HEK293 (cell line): ENCODE data around the gene CROCC.
A peak's percentile ranks its signal among the peaks of the same experiment; 100 is the strongest.

Source experiments
- CTCF ChIA-PET: fragments of 350-600 bp; formaldehyde crosslinking; extraction: SDS; loops from one replicate; lab custom pipeline; 2021; ENCODE audit warnings: antibody characterized with exemption; lab: Yijun Ruan, JAX
- POLR2A ChIA-PET: fragments of 300-600 bp; formaldehyde crosslinking; extraction: SDS; loops from one replicate; lab custom pipeline; 2020; ENCODE audit warnings: antibody characterized with exemption, inconsistent platforms; lab: Yijun Ruan, JAX
- H3K27ac ChIP-seq: fragments of 200-500 bp; sonication (Bioruptor generic); 2 replicates; pipeline ENCODE4 v1.5.1; 2014; ENCODE audit warnings: low read depth, low read length, control low read depth, inconsistent platforms; ENCODE audit errors: extremely low read depth
- H3K36me3 ChIP-seq, 2 experiments: fragments of 200-500 bp in 1 of 2; sonication (Bioruptor generic) in 1 of 2; 1 replicate in 1 of 2; 2 replicates in 1 of 2; pipeline ENCODE4 v1.5.1; 2014 to 2017; ENCODE audit warnings: inconsistent platforms in 2 of 2, low read length in 2 of 2; ENCODE audit not compliant: control insufficient read depth in 2 of 2, insufficient read depth in 1 of 2
- H3K4me1 ChIP-seq: fragments of 200-500 bp; sonication (Bioruptor generic); 2 replicates; pipeline ENCODE4 v1.5.1; 2014; ENCODE audit warnings: mild to moderate bottlenecking, low read length, inconsistent platforms; ENCODE audit not compliant: control insufficient read depth, insufficient read depth
- H3K4me3 ChIP-seq: 2 replicates; pipeline ENCODE4 v1.5.1; 2011; ENCODE audit warnings: low read depth, mild to moderate bottlenecking, control low read depth, low read length, moderate library complexity
- H3K9me3 ChIP-seq: fragments of 200-500 bp; sonication (Bioruptor generic); 2 replicates; pipeline ENCODE4 v1.5.1; 2014; ENCODE audit warnings: low read depth, low read length, inconsistent platforms; ENCODE audit not compliant: control insufficient read depth, insufficient read depth
- EGR2 ChIP-seq: fragments of 450-650 bp; formaldehyde crosslinking; IDR thresholded peaks from 2 replicates; pipeline ENCODE4 v1.5.1; 2016; ENCODE audit warnings: low read depth, missing biosample characterization, missing genetic modification characterization
- HOXA7 ChIP-seq: sonication (generic); formaldehyde crosslinking; IDR thresholded peaks from 2 replicates; pipeline ENCODE4 v1.8.1; 2022; ENCODE audit warnings: missing genetic modification reagents, borderline replicate concordance
- KLF1 ChIP-seq: fragments of 450-650 bp; formaldehyde crosslinking; IDR thresholded peaks from 2 replicates; pipeline ENCODE4 v1.5.1; 2016; ENCODE audit warnings: missing biosample characterization, missing genetic modification characterization
- ZFHX2 ChIP-seq: fragments of 450-650 bp; formaldehyde crosslinking; conservative IDR thresholded peaks from 2 replicates; pipeline ENCODE4 v1.5.1; 2016; ENCODE audit warnings: missing biosample characterization, missing genetic modification characterization
- ZNF112 ChIP-seq: fragments of 450-650 bp; formaldehyde crosslinking; IDR thresholded peaks from 2 replicates; pipeline ENCODE4 v1.5.0; 2017; ENCODE audit warnings: missing biosample characterization, missing genetic modification characterization
- ZNF140 ChIP-seq: fragments of 450-650 bp; formaldehyde crosslinking; IDR thresholded peaks from 2 replicates; pipeline ENCODE4 v1.5.1; 2016; ENCODE audit warnings: missing biosample characterization, missing genetic modification characterization
- ZNF16 ChIP-seq: fragments of 450-650 bp; formaldehyde crosslinking; IDR thresholded peaks from 2 replicates; pipeline ENCODE4 v1.5.1; 2016; ENCODE audit warnings: low read depth, missing biosample characterization, missing genetic modification characterization
- ZNF223 ChIP-seq: fragments of 450-650 bp; formaldehyde crosslinking; IDR thresholded peaks from 2 replicates; pipeline ENCODE4 v1.5.1; 2016; ENCODE audit warnings: missing biosample characterization, missing genetic modification characterization
- ZNF302 ChIP-seq: fragments of 450-650 bp; formaldehyde crosslinking; IDR thresholded peaks from 2 replicates; pipeline ENCODE4 v1.5.1; 2016; ENCODE audit warnings: missing biosample characterization, missing genetic modification characterization, low read depth
- ZNF354C ChIP-seq: fragments of 450-650 bp; formaldehyde crosslinking; IDR thresholded peaks from 2 replicates; pipeline ENCODE4 v1.5.1; 2016; ENCODE audit warnings: missing biosample characterization, missing genetic modification characterization, low read depth, borderline replicate concordance
- ZNF433 ChIP-seq: fragments of 450-650 bp; formaldehyde crosslinking; IDR thresholded peaks from 2 replicates; pipeline ENCODE4 v1.5.1; 2016; ENCODE audit warnings: missing biosample characterization, missing genetic modification characterization, low read depth
- ZNF514 ChIP-seq: fragments of 450-650 bp; formaldehyde crosslinking; IDR thresholded peaks from 2 replicates; pipeline ENCODE4 v1.5.1; 2016; ENCODE audit warnings: missing biosample characterization, missing genetic modification characterization
- ZNF596 ChIP-seq: fragments of 450-650 bp; IDR thresholded peaks from 2 replicates; pipeline ENCODE4 v1.5.0; 2018; ENCODE audit warnings: missing biosample characterization, mild to moderate bottlenecking, missing genetic modification characterization, moderate library complexity
- ZNF610 ChIP-seq: fragments of 450-650 bp; formaldehyde crosslinking; IDR thresholded peaks from 2 replicates; pipeline ENCODE4 v1.5.1; 2016; ENCODE audit warnings: missing biosample characterization, missing genetic modification characterization, borderline replicate concordance
- ZNF621 ChIP-seq: fragments of 450-650 bp; formaldehyde crosslinking; IDR thresholded peaks from 2 replicates; pipeline ENCODE4 v1.5.1; 2017; ENCODE audit warnings: missing biosample characterization, missing genetic modification characterization
- TF ChIP-seq, protein P1 (sequence below): fragments of 450-650 bp; formaldehyde crosslinking; IDR thresholded peaks from 2 replicates; pipeline ENCODE4 v1.5.1; 2017; ENCODE audit warnings: missing biosample characterization, mild to moderate bottlenecking, missing genetic modification characterization, moderate library complexity
- TF ChIP-seq, protein P2 (sequence below): fragments of 450-650 bp; formaldehyde crosslinking; IDR thresholded peaks from 2 replicates; pipeline ENCODE4 v1.5.1; 2016; ENCODE audit warnings: missing biosample characterization, missing genetic modification characterization
- TF ChIP-seq, protein P3 (sequence below): fragments of 450-650 bp; formaldehyde crosslinking; IDR thresholded peaks from 2 replicates; pipeline ENCODE4 v1.5.1; 2016; ENCODE audit warnings: missing biosample characterization, missing genetic modification characterization
- TF ChIP-seq, protein P4 (sequence below): fragments of 450-650 bp; formaldehyde crosslinking; IDR thresholded peaks from 2 replicates; pipeline ENCODE4 v1.5.1; 2016; ENCODE audit warnings: missing biosample characterization, missing genetic modification characterization
- TF ChIP-seq, protein P5 (sequence below): fragments of 450-650 bp; formaldehyde crosslinking; IDR thresholded peaks from 2 replicates; pipeline ENCODE4 v1.5.1; 2016; ENCODE audit warnings: missing biosample characterization, missing genetic modification characterization

Gene CROCC

DNA sequence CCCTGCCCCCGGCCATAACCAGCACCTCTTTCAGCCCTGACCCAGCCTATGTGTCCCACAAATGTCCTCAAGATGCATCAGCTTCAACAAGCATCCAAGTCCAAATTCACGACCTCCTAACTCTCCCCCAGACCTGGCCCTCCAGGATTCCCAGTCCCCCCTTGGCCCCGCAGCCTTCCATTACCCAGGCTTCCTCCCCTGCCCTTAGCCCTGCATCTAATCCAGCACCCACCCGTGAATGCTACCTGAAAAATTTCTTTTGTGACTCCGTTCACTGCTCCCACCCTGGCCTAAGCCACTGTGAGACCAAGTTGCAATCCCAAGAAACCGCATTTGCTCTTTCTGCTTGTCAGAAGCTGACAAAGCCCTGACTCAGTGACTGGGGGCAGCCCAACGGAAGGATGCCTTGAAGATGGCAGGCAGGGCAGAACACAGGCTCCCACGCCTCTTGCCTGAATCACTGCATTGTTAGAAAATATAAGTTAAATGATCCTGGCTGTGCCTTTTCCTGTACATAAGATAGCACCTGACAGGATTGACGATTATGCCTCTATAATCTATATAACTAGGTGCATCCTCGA is 59.6 kb downstream of the CROCC start:
- Histone ChIP-seq H3K36me3 (peaks cover 0 to 16% of the 10 kb centered on the region in 2 experiments; a peak in 2 of 3 replicates), H3K4me3 (no peak overlapping the region), H3K27ac (no peak overlapping the region), H3K4me1 (no peaks in the 10 kb centered on the region), H3K9me3 (no peaks in the 10 kb centered on the region)
- POLR2A ChIA-PET: interaction anchor here (1.1 to 5.3 kb wide), 4 partner anchors 10 to 14 kb away, joined by 3 to 23 read pairs (median 6); no protein-coding TSS in a partner anchor
- TF ChIP-seq, protein P1, sequence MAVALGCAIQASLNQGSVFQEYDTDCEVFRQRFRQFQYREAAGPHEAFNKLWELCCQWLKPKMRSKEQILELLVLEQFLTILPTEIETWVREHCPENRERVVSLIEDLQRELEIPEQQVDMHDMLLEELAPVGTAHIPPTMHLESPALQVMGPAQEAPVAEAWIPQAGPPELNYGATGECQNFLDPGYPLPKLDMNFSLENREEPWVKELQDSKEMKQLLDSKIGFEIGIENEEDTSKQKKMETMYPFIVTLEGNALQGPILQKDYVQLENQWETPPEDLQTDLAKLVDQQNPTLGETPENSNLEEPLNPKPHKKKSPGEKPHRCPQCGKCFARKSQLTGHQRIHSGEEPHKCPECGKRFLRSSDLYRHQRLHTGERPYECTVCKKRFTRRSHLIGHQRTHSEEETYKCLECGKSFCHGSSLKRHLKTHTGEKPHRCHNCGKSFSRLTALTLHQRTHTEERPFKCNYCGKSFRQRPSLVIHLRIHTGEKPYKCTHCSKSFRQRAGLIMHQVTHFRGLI (tag by site-specific recombination): peak; percentile 79; the same call in 1 of the 2 replicates
- TF ChIP-seq HOXA7 (CRISPR knock-in tag): no peak
- CTCF ChIA-PET: interaction anchor here (0.7 to 1.8 kb wide), 4 partner anchors 15 to 65 kb away, joined by 3 to 6 read pairs (median 4); no protein-coding TSS in a partner anchor

DNA sequence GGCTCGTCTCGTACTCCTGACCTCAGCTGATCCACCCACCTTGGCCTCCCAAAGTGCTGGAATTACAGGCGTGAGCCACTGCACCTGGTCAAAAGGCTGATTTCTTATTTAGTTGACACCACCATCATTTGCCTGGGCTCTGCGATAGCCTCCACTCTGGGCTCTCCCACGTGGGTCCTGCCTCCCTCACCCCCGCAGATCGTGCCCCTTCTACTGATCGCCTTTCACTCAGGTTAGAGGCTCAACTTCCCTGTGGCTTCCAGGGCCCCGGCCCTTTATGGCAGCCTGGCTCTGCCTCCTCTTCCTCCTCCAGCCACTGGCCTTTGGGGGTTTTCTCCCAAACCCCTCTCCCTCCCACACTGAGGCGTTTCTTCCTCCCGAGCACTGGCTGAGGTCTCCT is 61.2 kb downstream of the CROCC start:
- no peaks in the 10 kb centered on the region for H3K4me1 ChIP-seq
- peaks cover 0 to 31% of the 10 kb centered on the region in 2 experiments; a peak in 2 of 3 replicates for H3K36me3 ChIP-seq
- no peak overlapping the region for H3K27ac ChIP-seq
- H3K9me3 ChIP-seq: no peaks in the 10 kb centered on the region
- no peak for TF ChIP-seq ZNF433
- TF ChIP-seq, protein P2, sequence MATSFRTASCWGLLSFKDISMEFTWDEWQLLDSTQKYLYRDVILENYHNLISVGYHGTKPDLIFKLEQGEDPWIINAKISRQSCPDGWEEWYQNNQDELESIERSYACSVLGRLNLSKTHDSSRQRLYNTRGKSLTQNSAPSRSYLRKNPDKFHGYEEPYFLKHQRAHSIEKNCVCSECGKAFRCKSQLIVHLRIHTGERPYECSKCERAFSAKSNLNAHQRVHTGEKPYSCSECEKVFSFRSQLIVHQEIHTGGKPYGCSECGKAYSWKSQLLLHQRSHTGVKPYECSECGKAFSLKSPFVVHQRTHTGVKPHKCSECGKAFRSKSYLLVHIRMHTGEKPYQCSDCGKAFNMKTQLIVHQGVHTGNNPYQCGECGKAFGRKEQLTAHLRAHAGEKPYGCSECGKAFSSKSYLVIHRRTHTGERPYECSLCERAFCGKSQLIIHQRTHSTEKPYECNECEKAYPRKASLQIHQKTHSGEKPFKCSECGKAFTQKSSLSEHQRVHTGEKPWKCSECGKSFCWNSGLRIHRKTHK (tag by site-specific recombination): no peak
- TF ChIP-seq ZNF610 (tag by site-specific recombination): no peak
- TF ChIP-seq ZNF140 (tag by site-specific recombination): no peak
- TF ChIP-seq, protein P3, sequence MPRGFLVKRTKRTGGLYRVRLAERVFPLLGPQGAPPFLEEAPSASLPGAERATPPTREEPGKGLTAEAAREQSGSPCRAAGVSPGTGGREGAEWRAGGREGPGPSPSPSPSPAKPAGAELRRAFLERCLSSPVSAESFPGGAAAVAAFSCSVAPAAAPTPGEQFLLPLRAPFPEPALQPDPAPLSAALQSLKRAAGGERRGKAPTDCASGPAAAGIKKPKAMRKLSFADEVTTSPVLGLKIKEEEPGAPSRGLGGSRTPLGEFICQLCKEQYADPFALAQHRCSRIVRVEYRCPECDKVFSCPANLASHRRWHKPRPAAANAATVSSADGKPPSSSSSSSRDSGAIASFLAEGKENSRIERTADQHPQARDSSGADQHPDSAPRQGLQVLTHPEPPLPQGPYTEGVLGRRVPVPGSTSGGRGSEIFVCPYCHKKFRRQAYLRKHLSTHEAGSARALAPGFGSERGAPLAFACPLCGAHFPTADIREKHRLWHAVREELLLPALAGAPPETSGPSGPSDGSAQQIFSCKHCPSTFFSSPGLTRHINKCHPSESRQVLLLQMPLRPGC (tag by site-specific recombination): no peak
- TF ChIP-seq ZNF16 (tag by site-specific recombination): no peak
- no peak for TF ChIP-seq ZNF596
- TF ChIP-seq ZNF514 (tag by site-specific recombination): no peak
- no peak for TF ChIP-seq ZNF112
- TF ChIP-seq ZNF302 (tag by site-specific recombination): no peak
- 0 out of 2 replicates have a peak, but pooled peaks have one; percentile 12 for TF ChIP-seq ZFHX2 (tag by site-specific recombination)
- TF ChIP-seq ZNF621 (tag by site-specific recombination): no peak
- TF ChIP-seq ZNF354C (tag by site-specific recombination): no peak
- TF ChIP-seq EGR2: 0 out of 2 replicates have a peak, but pooled peaks have one; percentile 10
- TF ChIP-seq, protein P4, sequence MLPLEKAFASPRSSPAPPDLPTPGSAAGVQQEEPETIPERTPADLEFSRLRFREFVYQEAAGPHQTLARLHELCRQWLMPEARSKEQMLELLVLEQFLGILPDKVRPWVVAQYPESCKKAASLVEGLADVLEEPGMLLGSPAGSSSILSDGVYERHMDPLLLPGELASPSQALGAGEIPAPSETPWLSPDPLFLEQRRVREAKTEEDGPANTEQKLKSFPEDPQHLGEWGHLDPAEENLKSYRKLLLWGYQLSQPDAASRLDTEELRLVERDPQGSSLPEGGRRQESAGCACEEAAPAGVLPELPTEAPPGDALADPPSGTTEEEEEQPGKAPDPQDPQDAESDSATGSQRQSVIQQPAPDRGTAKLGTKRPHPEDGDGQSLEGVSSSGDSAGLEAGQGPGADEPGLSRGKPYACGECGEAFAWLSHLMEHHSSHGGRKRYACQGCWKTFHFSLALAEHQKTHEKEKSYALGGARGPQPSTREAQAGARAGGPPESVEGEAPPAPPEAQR: no peak
- TF ChIP-seq ZNF223: no peak
- TF ChIP-seq KLF1 (tag by site-specific recombination): no peak
- TF ChIP-seq, protein P5, sequence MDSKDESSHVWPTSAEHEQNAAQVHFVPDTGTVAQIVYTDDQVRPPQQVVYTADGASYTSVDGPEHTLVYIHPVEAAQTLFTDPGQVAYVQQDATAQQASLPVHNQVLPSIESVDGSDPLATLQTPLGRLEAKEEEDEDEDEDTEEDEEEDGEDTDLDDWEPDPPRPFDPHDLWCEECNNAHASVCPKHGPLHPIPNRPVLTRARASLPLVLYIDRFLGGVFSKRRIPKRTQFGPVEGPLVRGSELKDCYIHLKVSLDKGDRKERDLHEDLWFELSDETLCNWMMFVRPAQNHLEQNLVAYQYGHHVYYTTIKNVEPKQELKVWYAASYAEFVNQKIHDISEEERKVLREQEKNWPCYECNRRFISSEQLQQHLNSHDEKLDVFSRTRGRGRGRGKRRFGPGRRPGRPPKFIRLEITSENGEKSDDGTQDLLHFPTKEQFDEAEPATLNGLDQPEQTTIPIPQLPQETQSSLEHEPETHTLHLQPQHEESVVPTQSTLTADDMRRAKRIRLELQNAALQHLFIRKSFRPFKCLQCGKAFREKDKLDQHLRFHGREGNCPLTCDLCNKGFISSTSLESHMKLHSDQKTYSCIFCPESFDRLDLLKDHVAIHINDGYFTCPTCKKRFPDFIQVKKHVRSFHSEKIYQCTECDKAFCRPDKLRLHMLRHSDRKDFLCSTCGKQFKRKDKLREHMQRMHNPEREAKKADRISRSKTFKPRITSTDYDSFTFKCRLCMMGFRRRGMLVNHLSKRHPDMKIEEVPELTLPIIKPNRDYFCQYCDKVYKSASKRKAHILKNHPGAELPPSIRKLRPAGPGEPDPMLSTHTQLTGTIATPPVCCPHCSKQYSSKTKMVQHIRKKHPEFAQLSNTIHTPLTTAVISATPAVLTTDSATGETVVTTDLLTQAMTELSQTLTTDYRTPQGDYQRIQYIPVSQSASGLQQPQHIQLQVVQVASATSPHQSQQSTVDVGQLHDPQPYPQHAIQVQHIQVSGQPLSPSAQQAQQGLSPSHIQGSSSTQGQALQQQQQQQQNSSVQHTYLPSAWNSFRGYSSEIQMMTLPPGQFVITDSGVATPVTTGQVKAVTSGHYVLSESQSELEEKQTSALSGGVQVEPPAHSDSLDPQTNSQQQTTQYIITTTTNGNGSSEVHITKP (tag by site-specific recombination): no peak
- ChIA-PET CTCF (interaction anchor here (1.1 kb wide), 1 partner anchor 18 kb away, joined by 3 read pairs; no protein-coding TSS in a partner anchor), POLR2A (interaction anchor here (0.6 to 1.4 kb wide), 3 partner anchors 10 to 26 kb away, joined by 5 to 7 read pairs (median 5); no protein-coding TSS in a partner anchor)
- no peak overlapping the region for H3K4me3 ChIP-seq
